GM10847 (cell line): ENCODE results near the gene LSM14B.

Experiments used
- POLR2A ChIP-seq: IDR thresholded peaks from 2 replicates; pipeline ENCODE4 v1.6.1; 2011; ENCODE audit not compliant: insufficient read length; ENCODE audit errors: extremely low read depth

LSM14B gene

DNA sequence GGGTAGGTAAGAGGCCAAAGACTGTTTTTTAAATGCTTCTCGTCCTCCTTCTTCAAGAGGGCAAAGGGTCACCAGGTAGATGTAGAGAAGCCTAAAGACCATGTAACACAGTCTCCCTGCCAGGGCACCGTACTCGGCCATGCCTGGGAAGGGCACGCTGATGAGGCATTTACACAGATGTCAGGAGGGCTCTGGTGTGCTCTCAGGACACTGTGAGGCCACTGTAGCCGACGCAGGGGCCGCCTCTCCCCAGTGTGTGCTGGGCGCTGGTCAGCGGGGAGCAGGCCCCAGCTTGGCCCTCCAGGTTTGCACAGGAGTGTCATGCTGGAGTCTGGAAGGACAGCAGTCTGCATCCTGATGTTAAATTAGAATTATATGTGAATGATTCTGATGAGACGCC is 53.4 kb downstream of the LSM14B start:
- no peak for TF ChIP-seq POLR2A

DNA sequence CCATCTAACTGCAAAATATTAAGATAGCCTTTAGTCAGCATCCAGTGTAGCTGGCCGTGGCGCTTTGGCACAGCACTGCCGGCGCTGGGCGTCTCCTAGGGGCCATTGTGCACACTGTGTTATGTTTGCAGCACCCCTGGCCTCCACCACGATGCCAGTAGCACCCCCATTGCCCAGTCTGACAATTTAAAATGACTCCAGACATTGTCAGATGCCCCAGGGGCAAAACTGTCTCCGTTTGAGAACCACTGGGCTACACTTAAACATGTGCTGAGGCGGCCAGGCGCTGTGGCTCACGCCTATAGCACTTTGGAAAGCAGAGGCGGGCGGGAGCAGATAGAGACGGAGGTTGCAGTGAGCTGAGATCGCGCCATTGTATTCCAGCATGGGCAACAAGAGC is 54.6 kb downstream of the LSM14B start:
- TF ChIP-seq POLR2A, result no peak

DNA sequence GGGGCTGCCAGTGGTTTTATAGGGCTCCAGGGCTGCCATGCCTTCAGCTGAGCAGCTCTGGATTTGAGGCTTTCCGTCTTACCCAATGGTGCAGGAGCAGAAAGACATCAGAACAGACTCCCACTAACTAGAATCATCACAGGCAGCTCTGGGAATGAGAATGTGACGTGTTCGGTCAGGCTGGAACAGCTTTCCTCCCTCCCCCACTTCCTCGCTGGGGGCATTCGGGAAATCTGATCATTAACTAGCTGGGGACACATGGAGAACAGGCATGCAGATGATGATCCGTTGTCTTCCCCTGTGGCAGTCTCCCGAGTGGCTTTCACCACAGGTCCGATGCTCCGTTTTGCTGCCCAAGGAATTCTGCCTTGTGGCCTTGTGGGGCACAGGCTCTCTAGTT is 55.0 kb downstream of the LSM14B start:
- no peak for TF ChIP-seq POLR2A

DNA sequence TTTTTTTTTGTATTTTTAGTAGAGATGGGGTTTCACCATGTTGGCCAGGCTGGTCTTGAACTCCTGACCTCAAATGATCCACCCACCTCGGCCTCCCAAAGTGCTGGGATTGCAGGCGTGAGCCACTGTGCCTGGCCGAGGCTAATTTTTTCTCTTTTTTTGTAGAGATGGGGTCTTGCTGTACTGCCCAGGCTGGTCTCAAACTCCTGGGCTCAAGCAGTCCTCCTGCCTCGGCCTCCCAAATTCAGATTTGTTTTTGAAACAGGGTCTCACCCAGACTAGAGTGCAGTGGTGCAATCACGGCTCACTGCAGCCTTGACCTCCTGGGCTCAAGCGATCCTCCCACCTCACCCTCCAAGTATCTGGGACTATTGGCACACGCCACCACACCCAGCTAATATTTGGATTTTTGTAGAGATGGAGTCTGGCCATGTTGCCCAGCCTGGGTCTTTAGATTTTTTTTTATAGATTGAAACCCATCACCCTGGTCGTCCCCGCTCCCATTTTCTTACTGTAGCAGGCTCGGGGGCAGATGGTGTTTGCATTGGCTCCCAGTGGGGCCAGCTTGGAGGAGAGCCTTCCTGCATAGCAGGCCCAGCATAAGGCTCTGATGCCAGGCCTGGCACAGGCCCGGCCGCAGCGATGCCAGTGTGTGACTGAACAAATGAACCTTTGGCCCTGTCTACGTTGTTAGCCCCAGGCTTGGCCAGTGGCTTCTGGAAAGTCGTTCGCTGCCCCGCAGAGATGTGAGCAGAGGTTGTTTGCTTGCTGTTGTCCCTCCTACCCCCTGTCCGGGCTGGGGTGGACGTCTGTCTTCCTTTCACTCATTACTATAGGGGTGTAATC is 56.3 kb downstream of the LSM14B start:
- no peak for TF ChIP-seq POLR2A

DNA sequence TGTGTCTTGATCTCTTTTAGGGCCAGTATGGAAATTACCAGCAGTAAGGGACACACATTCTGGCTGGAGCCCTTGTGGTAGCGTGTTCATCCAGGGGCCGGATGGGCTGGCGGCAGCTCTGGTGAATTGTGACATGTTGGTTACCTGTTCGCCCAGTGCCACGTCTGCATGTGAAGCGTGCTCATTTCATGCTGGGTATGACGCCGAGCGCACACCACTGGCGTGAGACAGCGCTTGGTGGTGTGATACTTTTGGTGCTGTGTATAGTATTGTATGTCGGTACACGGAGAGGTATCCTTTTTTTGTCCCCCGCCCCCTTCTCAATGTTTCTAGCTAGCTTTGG is 56.9 kb downstream of the LSM14B start:
- TF ChIP-seq POLR2A, result no peak

DNA sequence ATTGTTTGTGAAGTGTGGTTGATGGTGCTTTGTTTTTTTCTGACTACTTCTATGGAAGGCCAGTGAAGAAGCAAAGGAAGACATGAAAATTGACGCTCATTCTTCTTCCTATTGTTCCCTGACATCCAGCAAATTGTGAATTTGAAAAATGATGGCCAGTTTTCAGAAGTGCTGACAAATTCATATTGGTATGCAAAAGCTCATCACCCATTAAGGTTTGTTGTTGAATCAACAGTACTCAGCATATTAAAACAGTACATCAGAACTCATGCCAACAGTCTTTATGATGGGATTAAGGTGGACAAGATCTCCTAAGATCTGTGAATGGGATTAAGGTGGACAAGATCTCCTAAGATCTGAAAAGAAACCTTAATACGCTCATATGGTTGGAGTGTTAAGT is 59.5 kb downstream of the LSM14B start:
- no peak for TF ChIP-seq POLR2A

DNA sequence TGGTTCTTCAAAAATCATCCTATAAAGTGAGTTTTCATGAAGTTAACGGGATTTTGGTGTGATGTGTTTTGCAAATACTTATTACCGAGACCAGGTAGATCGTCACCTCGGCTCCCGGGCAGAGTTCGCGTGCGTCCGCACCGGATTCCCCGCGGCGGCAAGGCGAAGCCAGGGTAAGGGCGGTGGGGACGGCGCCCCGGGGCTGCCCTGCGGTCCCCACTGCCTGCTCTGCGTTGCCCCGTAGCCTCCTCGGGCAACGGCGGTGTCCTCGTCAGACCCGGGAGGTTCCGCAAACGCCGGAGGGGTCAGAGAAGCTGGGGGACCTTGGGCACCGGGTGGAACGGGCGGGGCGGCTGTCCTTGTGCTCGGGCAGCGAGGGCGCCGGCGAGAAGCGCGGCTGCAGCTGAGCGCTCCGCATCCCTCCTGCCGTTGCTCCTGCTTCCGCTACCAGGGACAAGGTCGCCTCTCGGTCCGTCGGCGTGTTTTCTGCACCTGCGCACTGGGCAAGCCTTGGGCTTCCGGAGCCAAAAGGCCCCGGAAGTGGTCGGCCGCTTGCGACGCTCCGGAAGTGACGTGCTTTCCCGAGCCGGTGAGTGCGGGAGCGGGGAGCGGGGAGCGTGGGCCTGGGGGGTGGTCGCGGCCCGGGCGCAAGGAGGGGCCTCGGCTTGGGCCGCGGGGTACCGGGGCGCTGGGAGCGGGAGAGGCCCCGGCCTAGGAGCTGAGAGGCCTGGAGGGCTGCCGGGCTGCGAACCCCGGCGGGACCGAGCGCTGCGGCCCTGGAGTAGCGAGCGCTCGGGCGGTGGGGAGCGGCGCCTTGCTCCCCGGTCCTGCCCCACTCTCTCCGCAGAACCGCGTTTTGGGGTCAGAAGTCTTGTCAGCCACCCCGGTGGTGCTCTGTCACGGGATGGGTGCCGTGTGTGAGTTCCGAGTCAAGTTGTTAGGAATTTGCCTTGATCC is 60.5 kb downstream of the LSM14B start, which contains the start of gene MTG2:
MTG2 (plus strand) TSS at position 560 of the 957 bp plus-strand sequence. CDS start 10,393 bp downstream, outside the sequence.
- peak; percentile 98 for TF ChIP-seq POLR2A

DNA sequence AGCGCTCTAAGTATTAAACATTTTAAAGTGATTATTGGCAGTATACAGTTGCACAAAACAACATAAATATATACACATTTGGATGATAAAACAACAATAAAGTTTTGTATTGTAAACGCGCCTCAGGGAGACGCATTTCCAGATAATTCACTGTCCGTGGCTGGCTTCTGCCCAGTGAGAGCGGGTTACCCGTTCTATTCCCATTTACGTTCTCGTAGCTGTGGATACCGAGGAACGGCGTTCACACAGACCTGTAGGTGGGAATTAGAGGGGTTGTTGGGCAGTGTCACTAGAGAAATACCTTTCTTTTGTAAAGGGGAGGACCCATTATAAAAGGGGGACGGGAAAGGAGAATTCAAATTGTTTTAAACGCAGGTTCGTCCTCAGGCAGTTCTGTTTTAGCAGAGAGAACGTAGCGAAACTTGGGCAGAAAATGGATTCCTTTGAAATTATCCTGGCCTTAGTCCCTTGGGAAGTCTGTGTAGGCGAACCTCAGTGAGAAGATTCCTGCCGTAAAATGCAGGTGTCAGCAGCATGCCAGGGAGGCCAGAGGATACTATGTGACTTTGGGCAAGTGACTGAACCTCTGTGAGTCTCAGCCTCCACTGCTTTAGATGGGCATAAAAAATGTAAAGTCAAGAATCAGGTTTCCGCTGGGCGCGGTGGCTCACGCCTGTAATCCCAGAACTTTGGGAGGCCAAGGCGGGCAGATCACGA is 61.3 kb downstream of the LSM14B start:
- no peak for TF ChIP-seq POLR2A
